GM19035 (cell line): ENCODE measurements around the gene UMODL1.

Experiments
- ATAC-seq: cut with Tn5 transposase; IDR thresholded peaks from one replicate; pipeline ENCODE4 v1.9.1; 2021; ENCODE audit not compliant: unreplicated experiment

The UMODL1 gene

DNA sequence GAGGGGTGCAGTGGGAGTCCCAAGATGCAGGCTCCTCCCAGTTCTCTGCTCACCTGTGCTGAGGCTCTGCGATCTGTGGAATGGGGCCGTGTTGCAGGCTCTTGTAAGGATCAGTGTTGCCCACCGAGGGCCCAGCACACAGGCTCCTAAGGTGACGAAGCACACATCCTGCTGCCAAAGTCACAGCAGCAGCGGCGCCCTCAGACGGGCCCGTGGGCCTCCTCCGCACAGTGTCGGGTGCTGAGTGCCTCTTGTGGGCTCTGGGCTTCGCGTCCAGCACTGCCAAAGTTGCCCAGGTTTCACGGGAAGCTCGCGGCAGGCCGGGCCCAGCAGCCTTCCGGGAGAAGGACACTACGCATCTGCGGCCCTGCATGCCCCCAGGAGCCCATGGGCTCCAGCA, 75.7 kb downstream of the UMODL1 start:
- ATAC-seq = no peak

GRCh38 chr21:42147386-42148020, 76.4 kb downstream of the UMODL1 start:
- no peak for ATAC-seq

DNA sequence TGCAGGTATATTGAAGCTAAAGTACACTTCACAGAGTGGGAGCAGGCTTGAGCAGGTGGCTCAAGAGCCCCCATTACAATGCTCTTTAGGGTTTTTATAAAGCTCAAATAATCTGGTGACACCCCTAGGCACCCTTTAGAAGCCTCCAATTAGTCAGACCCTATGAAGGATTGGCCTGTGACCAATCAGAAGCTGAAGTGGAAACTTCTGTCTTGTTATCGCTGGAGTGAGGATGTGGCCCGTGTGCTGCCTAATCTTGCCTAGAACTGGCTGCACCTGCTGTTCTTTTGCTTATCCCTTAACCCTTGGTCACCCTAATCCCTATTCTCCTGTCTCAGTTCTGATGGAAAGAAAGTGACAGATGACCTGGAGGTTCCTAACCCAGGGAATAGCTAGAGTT, 77.0 kb downstream of the UMODL1 start:
- ATAC-seq = no peak

- ATAC-seq = no peak
Observed at GRCh38 chr21:42148584-42148983, 77.5 kb downstream of the UMODL1 start.

GRCh38 chr21:42149656-42150473, 78.7 kb downstream of the UMODL1 start:
- ATAC-seq = no peak

- ATAC-seq = no peak
Observed at GRCh38 chr21:42150474-42151085, 79.5 kb downstream of the UMODL1 start.

GRCh38 chr21:42151148-42151947, 80.2 kb downstream of the UMODL1 start:
- no peak for ATAC-seq

- no peak for ATAC-seq
Observed at GRCh38 chr21:42151948-42152220, 80.8 kb downstream of the UMODL1 start.

- no peak for ATAC-seq
Observed at GRCh38 chr21:42153046-42153686, 82.0 kb downstream of the UMODL1 start.

DNA sequence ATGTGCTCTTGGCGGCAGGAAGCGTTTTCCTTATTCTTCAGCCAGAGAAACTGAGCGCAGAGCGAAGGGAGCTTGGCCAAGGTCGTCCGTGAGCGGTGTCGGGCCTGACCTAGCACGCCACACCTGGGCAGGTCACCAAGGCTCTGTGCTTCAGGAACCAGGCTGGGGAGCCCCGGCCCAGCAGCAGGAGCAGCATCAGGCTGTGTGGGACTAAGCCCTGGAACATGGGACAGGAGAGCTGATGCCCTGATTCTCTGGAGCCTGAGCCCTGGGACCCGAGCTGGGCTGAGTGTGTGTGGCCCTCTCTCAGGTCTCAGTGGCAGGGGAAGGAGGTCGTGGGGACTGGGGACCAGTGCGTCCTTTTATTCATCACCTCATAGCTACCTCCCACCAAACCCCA, 82.6 kb downstream of the UMODL1 start:
- ATAC-seq = no peak

DNA sequence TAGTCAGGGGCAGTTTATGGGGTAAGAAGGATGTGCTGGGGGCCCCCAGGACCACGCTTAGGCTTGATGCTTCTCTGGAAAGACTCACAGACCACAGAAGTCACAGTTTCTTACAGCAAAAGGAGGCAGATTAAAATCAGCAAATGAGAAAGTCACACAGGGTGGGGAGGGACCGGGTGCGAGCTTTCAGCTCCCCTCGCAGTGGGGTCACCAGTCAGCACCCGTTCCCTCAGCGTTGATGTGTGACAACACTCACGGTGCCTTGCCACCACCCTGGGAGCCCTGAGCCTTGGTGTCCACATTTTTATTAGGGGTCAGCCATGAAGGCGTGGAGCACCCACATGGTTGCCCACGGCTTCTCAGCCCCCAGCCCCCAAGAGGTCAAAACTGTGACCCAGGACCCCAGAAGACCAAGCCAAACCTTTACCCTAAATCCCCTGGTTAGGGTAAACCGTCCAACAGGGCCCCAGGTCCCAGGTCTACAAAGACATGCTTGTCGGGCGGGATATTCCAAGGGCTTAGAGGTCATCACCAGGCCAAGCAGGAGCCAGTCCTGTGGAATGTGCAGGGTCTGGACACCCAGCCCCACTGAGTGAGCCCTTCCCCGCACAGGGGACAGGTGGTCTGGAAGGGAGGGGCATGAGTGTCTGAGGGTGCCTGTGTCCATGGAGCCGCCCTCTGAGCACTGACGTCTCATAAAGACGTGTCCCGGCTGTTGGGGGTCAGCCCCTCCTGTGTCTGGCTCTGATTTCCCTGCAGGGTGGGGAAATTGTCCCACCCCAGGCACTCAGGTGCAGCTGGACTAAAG, 83.3 kb downstream of the UMODL1 start:
- ATAC-seq = no peak

DNA sequence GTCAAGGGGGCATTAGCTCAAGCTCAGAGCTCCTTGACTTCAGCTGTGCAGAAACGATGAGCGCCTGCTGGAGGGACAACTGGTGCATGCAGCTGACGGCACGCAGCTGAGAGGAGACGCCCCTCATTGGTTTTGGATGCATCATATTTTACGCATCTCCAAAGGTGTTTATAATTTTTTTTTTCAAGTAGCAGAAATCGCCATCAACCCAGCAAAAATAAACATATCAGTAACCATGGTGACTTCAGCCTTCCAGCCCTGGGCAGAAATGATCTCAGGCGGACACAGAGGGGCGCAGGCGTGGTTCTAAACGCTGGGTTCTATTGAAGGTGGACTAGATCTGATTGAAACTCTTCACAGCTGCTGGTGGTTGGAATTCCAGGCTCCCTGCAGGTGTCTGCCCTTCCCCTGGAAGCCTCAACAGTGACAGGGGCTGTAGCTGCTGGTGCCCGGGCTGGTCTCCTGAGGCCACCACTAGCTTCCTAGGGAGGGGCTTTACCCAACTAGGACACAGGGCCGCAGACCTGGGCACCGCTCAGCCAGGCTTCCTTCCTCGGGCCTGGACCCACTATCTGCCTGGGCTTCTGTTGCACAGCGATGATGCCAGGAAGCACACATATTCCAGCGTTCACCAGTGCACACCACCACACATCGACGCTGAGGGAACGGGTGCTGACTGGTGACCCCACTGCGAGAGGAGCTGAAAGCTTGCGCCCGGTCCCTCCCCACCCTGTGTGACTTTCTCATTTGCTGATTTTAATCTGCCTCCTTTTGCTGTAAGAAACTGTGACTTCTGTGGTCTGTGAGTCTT, 84.1 kb downstream of the UMODL1 start:
- no peak for ATAC-seq

- ATAC-seq = no peak
Observed at GRCh38 chr21:42156690-42157605, 85.8 kb downstream of the UMODL1 start.

- no peak for ATAC-seq
Observed at GRCh38 chr21:42157606-42158310, 86.6 kb downstream of the UMODL1 start.

GRCh38 chr21:42158846-42159245, 87.7 kb downstream of the UMODL1 start:
- no peak for ATAC-seq

DNA sequence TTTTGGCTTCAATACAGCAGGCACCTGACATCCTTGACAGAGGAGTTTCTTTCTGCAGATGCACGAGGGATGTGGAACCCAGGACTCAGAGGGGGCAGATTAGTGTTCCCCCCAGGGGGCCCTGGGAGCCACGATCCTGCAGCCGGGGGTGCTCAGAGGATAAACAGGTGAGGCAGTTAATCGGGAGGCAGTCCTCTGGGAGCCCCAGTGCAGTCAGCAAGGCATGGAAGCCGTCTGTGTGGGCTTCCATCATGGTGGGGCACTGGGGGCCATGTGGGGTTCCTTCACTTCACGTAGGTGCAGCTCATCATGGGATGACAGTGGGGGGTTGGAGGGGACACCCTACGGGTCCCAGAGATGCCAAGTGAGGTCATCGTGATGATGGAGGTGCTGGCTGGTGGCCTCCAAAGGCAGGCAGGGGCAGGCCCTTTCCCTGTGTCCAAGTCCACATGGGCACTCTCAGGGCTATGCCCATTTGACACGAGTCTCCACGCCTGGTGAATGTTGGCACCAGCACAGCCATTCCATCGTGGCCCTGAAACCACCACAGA, 88.5 kb downstream of the UMODL1 start:
- ATAC-seq = no peak

- ATAC-seq = no peak
Observed at GRCh38 chr21:42160111-42160721, 89.1 kb downstream of the UMODL1 start.
